ENCODE results near the gene GP1BA.

GP1BA gene

DNA sequence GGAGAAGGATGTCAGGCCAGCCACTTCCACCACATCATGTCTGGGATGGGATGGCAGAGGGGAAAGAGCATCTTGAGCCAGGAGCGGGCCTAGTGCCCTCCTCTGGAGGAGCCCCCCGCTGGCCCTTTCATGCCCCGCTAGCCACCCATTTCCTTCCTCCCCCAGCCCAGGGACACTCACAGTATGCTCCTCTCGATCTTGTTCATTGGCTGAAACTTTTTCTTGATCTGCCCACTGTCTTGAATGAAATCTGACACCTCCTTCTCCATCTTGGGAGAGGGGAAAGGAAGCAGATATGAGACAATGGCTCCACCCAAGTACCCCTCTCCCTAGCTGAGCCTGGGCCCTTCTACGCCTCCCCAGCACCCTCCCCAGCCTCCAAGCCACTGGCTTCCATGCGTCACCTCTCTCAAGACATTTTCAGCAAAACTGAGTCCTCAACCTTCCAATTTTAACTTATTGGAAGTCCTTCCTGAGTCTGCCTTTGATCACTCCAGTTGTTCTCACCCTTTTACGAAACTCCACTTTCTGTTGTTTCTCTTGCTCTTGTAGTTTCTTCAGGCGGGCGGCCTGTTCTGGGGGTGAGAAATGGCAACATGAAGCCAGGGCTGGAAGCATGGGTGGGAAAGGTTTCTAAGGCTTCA lies 28.3 kb downstream of the GP1BA start:
- Histone ChIP-seq H3K36me3 (ENCODE audit: insufficient read depth) (no peaks in the 10 kb centered on the region), H3K27me3 (ENCODE audit: insufficient read depth, low read depth) (no peaks in the 10 kb centered on the region), H3K4me2 (no peak overlapping the region), H3K4me1 (ENCODE audit: low read depth, poor library complexity, severe bottlenecking) (no peaks in the 10 kb centered on the region), H3K79me2 (ENCODE audit: insufficient read depth, low read depth) (no peaks in the 10 kb centered on the region), H3K27ac (no peak overlapping the region), H4K20me1 (ENCODE audit: insufficient read depth) (no peaks in the 10 kb centered on the region), H3K4me3 (IDR thresholded peaks at IDR 0.05; ENCODE audit: insufficient read depth, low read depth, low read length) (no peak overlapping the region), H3K9ac (no peak overlapping the region), H2AFZ (ENCODE audit: low read depth) (no peak overlapping the region)
- TF ChIP-seq, protein P1, sequence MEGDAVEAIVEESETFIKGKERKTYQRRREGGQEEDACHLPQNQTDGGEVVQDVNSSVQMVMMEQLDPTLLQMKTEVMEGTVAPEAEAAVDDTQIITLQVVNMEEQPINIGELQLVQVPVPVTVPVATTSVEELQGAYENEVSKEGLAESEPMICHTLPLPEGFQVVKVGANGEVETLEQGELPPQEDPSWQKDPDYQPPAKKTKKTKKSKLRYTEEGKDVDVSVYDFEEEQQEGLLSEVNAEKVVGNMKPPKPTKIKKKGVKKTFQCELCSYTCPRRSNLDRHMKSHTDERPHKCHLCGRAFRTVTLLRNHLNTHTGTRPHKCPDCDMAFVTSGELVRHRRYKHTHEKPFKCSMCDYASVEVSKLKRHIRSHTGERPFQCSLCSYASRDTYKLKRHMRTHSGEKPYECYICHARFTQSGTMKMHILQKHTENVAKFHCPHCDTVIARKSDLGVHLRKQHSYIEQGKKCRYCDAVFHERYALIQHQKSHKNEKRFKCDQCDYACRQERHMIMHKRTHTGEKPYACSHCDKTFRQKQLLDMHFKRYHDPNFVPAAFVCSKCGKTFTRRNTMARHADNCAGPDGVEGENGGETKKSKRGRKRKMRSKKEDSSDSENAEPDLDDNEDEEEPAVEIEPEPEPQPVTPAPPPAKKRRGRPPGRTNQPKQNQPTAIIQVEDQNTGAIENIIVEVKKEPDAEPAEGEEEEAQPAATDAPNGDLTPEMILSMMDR (conservative IDR thresholded peaks at IDR 0.05; ENCODE audit: low read depth, low read length), result no peak

DNA sequence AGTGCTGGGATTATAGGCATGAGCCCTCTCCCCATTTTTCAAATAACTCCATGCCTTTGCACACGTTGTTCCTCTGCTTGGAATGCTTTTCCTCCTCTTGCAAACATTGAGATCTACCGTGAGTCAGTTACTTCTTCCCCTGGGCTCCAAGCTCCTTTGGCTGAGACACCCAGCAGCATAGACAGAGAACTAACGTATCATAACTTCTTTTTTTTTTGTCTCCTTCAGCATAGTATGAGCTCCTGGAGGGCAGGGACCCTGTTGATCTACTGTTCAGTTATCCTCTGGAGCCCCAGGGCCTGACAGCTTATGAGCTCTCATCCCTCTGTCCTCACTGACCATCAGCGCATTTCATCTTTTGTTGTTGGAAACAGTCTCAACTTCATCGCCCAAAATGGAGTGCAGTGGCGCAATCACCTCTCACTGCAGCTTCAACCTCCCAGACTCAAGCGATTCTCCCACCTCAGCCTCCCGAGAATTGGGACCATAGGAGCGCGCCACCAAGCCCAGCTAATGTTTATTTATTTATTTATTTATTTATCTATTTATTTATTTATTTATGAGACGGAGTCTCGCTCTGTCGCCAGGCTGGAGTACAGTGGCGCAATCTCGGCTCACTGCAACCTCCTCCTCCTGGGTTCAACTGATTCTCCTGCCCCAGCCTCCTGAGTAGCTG lies 33.4 kb downstream of the GP1BA start:
- TF ChIP-seq, protein P1 (conservative IDR thresholded peaks at IDR 0.05; ENCODE audit: low read depth, low read length), result no peak
- Histone ChIP-seq H3K9ac (no peak overlapping the region), H3K79me2 (ENCODE audit: insufficient read depth, low read depth) (no peaks in the 10 kb centered on the region), H4K20me1 (ENCODE audit: insufficient read depth) (no peaks in the 10 kb centered on the region), H3K4me2 (no peak overlapping the region), H3K36me3 (ENCODE audit: insufficient read depth) (no peaks in the 10 kb centered on the region), H2AFZ (ENCODE audit: low read depth) (no peak overlapping the region), H3K4me1 (ENCODE audit: low read depth, poor library complexity, severe bottlenecking) (no peaks in the 10 kb centered on the region), H3K4me3 (IDR thresholded peaks at IDR 0.05; ENCODE audit: insufficient read depth, low read depth, low read length) (no peak overlapping the region), H3K27ac (no peak overlapping the region), H3K27me3 (ENCODE audit: insufficient read depth, low read depth) (no peaks in the 10 kb centered on the region)

DNA sequence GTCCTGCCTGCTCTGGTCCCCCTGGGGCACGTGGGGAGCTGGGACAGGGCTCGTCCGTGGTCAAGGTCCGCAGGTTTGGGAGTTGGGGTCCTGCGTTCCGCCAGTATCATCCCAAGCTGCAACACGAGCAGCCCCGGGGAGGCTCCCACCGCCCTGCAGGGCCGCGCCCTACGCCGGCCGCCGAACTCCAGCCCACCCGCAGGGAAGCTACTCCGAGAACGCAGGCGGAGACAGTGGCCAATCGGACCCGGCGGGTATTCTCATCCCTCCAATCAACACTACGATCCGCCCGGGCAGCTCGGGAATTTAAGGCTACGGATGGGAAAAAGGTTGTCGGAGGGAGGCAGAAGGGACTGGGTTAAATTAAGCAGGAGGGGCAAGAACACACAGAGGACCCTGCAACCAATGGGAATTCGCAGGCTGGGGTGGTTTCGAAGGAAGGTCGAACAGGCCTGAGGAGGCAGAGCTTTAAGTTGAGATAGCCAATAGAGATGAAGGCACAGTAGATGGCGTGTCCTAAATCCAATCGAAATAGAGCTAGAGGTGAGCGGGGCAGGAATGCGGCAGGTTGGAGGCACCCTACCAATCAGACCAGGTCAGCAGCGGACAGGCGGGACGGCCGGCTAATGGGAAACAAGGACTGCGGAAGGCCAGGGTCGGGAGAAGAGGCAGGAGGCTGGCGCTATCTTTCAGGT lies 34.9 kb downstream of the GP1BA start:
- Histone ChIP-seq H3K36me3 (ENCODE audit: insufficient read depth) (no peaks in the 10 kb centered on the region), H4K20me1 (ENCODE audit: insufficient read depth) (no peaks in the 10 kb centered on the region), H3K27ac (0 out of 2 replicates have a peak overlapping the region, but pooled peaks have one; percentile 38), H2AFZ (ENCODE audit: low read depth) (peak overlapping the region; percentile 26; the same call in 1 of the 2 replicates), H3K4me1 (ENCODE audit: low read depth, poor library complexity, severe bottlenecking) (no peaks in the 10 kb centered on the region), H3K4me3 (IDR thresholded peaks at IDR 0.05; ENCODE audit: insufficient read depth, low read depth, low read length) (no peak overlapping the region), H3K4me2 (peak overlapping the region; percentile 42; the same call in 1 of the 2 replicates), H3K9ac (peak overlapping the region; percentile 42; the same call in 1 of the 2 replicates), H3K79me2 (ENCODE audit: insufficient read depth, low read depth) (no peaks in the 10 kb centered on the region), H3K27me3 (ENCODE audit: insufficient read depth, low read depth) (no peaks in the 10 kb centered on the region)
- TF ChIP-seq, protein P1 (conservative IDR thresholded peaks at IDR 0.05; ENCODE audit: low read depth, low read length), result no peak

DNA sequence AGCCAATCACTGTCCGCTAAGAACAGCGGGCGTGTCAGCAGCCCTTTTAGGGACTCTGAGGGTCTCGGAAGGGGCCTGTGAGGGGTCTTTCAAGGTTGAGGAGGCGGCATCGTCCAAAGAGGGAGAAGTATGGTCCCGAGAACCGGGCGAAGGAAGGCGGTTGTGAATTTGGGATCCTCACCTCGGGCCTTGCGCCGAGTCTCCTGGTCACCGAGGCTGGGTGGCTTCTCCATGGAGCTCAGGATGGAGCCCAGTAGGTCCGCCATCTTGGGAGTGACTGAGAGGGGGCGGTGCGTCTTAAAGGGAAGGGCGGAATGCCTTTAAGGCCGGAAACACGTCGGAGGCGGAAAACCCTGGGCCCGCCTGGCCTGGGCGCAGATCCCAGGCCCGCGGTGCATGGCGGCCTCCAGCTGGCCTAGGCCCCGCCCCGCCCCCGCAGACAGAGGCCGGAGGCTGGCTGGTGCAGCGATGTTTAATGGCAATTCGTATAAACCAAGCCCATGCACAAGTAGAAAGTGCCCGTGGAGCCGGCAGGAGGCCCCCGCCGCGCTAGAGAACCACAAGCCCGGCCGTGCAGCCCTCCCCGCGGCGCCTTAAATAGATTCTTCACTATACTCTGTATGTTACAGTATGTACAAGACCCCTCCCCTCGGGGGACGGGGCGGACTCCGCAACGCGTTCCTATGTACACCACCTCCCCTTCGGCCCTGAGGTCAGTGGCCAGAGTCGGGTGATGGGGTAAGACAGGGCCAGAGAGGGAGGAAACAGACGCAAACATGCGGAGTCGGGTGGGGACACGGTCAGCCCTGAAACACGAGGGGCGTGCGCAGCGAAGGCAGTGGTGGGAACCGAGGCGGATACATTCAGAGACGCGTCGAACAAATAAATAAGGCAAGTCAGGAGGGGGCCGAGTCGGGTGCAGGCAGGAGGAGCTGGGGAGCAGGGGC lies 35.7 kb downstream of the GP1BA start, which contains the start of gene SPAG7:
Gene SPAG7 (minus strand): TSS at position 279 of the 947 bp plus-strand sequence. CDS start 13 bp downstream, at position 266.
- no peaks in the 10 kb centered on the region for H3K36me3 ChIP-seq (ENCODE audit: insufficient read depth)
- H3K4me3 ChIP-seq (IDR thresholded peaks at IDR 0.05; ENCODE audit: insufficient read depth, low read depth, low read length), result no peak within 1 kb of the TSS
- no peaks in the 10 kb centered on the region for H3K79me2 ChIP-seq (ENCODE audit: insufficient read depth, low read depth)
- TF ChIP-seq, protein P1 (conservative IDR thresholded peaks at IDR 0.05; ENCODE audit: low read depth, low read length), result no peak
- H3K9ac ChIP-seq, result peak within 1 kb of the TSS; percentile 42; the same call in 1 of the 2 replicates
- peak within 1 kb of the TSS; percentile 26; the same call in 1 of the 2 replicates for H2AFZ ChIP-seq (ENCODE audit: low read depth)
- H4K20me1 ChIP-seq (ENCODE audit: insufficient read depth), result no peaks in the 10 kb centered on the region
- H3K27ac ChIP-seq, result 0 out of 2 replicates have a peak within 1 kb of the TSS, but pooled peaks have one; percentile 38
- H3K4me2 ChIP-seq, result peak within 1 kb of the TSS; percentile 42; the same call in 1 of the 2 replicates
- no peaks in the 10 kb centered on the region for H3K4me1 ChIP-seq (ENCODE audit: low read depth, poor library complexity, severe bottlenecking)
- no peaks in the 10 kb centered on the region for H3K27me3 ChIP-seq (ENCODE audit: insufficient read depth, low read depth)

Data from KMS-11 (cell line).